NCI-H1105 treated with DMSO at 0.1 percent for 48 hours (cell line): ENCODE data around the gene PLEKHG3.

Experiments
- DNase-seq: peaks from one replicate; lab custom pipeline; 2025; lab: John Stamatoyannopoulos, UW

Gene PLEKHG3

DNA sequence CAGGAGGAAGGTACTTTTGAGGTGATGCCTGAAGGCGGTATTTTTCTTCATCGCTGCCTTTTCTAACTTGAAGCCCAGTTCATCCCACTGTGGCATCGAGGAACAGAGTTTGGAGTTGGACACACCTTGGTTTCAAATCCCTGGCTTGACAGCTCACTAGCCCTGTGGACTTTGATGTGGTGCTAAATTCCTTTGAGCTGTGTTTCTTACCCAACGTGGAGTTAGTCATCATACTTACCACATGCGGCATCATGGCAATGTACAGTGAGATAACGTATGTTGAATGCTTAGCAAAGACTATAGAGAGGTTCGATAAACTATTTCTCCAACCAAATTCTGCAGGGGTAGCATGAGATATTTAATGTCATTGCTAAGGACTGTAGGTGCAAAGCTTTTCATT lies 3.4 kb downstream of the PLEKHG3 start:
- no peak for DNase-seq

DNA sequence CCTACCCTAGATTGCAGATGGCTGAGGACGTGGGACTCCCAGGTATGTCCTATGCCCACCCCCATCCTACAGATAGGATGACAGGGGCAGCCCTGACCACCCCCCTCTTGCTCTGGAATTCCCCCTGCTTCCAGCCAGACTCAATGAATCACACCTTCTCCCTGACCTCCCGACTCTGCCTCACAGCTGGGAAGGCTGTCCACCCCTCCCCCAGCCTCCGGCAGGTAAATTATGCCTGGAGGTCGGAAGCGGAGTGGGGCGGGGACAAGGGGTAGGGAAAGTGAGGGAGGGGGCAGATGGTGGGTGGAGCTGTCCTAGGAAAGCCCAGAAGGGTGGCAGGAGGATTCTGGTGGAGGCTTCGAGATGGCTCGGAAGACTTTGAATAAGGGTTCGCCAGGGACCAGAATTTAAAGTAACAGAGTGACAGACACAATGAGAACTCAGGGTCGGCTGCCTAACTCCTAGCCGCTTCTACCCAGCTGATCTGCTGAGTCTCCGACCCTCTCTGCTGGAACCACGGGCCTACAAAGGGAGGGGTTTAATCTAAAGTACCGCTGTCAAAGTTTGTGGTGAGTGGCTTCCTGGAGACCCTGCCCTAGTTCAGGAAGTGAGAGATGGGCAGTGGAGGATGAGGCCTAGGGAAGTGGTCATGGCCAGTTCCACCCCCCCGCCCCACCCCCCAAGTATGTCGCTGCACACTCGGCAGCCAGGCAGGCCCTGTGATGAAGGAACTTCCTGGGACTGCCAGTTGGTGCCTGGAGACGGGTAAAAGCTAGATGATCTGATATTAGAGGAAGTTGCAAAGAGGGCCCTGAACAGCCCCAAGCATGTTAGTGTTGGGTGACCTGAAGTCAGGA lies 4.2 kb downstream of the PLEKHG3 start:
- DNase-seq: no peak

DNA sequence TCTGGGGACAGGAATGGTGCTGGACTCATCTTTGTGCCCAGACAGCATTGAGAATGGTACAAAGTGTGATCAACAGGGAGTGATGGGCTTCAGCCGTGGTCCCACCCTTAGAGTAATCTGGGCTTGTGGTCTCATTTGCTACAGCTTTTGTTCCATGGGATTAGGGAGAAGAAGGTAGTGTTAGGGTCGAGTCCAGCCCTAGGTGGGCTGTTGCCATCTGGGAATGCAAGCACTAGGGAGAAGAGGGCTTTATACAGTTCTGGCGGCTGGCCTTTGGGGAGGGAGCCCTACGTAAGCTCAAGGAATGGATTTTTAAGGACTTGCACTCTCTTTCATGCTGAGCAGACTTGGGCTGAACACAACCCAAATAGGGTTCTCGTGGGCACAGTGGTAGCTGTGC lies 4.9 kb downstream of the PLEKHG3 start:
- no peak for DNase-seq

DNA sequence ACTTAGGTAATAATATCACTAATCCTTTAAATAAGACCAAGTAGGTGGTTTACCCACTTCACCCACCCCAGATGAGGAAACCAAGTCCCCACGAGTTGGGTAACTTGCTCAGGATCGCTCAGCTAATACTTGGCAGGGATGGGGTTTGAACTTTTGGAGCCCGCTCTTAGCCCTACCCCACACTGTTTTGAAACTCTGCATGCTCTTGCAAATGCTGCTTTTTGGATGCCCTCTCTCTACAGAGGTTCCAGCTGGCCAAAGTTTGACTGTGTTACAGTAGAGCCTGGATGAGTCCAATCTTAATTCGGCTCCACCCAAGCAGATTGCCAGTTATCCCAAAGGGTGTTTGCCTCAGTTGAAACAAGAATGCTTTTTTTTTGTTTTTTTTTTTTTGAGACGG lies 6.8 kb downstream of the PLEKHG3 start:
- DNase-seq: no peak

DNA sequence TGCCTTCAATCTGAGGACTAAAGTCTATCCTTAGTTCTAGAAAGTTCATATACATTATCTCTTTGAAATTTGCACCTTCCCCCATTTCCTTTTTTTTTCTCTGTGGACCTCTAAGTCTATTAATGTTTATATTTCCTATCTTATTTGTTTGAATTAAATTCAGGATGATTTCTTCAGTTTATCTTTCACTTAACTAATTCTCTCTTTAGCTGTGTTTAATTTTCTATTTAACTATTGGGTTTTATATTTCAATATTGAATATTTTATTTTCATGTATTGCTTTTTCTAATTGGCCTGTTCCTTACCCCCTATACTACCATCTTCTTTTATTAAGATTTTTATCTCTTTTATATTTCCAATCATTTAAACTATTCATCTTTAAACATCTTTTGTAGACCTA lies 9.5 kb downstream of the PLEKHG3 start:
- DNase-seq: no peak

DNA sequence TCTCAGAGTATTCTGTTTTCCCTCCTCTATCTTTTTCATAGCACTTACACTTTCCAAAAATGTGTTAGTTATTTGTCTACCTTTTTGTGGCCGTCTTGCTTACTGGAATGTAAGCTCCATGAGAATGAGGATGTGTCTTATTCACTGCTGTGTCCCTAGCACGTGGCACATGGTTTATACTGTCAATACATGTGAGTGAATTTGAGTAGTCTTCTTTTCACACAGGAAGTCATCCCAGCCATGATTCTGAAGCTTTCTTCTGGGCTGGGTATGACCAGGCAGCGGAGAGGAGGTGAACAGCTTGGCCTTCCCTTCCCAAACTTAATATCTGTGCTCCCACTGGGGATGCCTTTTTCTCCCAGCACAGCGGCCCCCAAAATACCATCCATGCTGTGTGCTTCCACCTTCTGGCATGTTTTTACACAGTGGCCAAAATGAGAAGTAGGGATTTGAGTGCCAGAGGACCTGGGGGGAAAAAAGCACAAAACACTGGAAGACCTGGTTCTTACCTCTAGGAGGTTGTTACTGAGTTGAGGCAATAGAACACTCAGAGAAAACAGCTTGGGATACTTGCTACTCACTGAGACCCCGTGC lies 10.3 kb downstream of the PLEKHG3 start:
- no peak for DNase-seq

DNA sequence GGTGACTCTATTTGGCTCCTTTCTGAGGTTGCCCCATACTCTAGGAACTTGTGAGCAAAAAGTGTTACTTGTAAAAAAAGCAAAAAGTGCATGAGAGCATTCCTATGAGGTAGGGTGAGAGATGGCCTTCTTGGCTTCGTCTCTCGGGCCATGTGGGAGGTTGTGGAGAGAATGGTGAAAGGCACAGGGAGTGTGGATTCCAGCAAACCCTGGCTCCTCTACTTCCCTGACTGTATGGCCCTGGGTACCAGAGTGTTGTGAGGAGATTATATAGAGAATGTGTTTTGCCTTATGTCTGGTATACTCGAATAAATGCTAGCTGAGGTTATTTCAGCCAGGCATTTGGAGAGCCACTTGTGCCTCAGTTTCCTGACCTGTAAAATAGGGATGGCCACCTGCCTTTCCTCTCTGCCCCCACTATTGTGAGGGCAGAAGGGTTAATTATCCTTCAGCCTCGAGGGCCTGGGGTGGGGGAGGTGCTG lies 11.0 kb downstream of the PLEKHG3 start:
- no peak for DNase-seq

DNA sequence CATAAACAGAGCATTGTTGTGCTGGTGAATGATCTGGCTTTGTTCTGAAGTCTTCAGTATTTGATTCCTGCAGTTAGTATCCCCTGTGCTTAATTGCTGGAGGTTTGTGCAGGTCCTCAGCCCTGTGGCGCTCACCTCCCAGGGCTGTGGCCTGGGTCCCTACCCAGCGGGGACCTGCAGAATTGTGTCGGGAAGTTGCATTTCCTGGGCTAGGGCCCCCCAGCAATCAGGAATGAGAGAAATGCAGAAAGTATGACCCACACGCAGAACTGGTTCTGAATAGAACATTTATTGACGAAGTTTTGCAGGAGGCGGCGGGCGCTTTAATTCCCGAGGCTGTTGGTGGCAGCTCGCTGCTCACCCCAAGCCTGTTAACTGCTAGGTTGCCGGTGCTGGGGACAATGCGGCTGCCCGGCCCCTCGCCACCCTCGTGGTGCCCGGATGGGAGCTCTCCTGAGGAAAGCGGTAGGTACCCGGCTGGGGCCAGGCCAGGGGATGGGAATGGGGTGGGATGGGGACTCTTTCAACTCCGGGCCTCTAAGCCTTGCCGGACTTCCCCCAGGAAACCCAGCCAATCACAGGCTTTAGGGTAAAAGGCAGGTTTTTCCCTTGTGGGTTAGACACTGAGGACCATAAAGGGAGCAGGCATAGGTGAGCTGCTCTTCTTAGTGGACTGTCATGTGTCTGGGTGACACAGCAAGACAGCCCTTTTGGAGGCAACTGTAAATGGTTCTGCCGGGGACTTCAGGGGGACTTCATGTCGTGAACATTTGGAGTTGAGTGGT lies 11.6 kb downstream of the PLEKHG3 start:
- no peak for DNase-seq

DNA sequence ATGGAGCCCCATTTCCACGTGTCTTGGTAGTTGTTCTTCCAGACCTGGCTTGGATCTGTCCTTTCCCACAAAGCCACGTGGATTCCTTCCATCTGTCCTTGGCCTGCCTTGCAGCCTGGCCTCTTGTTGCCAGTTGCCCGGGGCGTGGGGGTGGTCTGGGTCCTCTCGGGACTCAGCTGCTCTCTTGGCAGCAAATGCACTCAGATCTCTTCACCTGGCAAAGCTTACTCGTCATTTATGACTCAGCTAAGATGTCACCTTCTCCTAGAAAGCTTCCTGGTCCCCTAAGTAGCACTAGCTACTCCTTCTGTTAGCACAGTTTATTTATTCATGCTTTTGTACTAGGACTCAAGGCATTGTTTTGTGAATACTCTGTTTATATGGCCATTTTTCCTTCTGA lies 13.6 kb downstream of the PLEKHG3 start:
- DNase-seq: no peak

DNA sequence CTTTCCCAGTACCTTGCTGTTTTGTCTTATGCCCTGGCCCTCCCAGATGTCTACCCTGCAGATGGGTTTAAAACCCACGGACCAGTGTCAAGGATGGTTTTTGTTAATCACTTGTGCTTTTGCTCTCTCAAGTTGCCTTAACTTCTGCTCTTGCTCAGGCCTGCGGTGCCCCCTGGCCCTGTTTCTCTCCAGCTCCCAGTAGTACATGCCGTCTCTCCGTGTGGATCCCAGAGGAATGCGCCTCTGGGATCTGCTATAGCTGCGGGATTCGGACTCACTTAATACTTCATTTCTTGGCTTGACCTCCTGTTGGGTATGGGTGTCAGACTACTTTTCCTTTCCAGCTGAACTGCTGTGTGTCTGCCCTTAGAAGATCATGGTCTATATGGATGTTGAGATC lies 14.5 kb downstream of the PLEKHG3 start:
- DNase-seq: no peak

DNA sequence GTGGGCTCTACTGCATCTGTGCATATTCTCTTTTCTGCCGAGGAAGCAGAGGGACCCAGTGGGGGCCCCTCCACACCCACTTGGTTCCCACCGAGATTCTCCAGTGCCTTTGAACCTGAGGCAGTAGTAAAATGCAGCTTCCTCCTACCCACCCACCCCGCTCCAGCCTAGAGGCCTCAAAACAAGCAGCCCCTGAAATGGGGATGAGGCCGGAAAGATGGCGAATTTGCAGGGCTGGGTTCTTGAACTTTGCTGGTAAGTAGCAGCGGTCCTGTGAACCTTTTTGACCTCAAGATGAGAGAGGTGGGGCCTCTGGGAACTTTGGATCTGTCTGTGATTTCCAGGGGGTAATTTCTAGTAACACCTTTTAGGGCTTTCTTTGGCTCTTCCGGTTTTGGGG lies 15.4 kb downstream of the PLEKHG3 start:
- DNase-seq: no peak

DNA sequence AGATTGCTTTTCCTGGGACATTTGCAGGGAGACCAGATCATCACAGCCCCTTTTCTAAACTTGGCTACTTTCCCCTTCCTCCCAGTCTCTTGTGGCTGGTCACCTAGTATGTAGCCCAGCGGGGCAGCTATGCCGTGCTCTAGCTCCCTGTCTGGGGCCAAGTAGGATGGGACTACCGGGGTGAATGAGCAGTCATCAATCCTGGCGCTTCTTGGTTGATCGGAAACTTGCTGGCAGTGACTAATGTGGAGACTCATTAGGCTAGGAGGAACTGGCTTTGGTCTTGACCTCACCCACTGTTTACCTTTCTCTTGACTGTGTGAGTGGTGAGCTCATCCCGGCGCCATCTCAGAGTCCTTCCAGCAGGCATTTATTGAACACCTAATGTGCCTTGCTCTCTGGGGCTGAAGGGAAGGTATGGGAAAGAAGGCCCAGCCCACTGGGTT lies 15.9 kb downstream of the PLEKHG3 start:
- DNase-seq: no peak

DNA sequence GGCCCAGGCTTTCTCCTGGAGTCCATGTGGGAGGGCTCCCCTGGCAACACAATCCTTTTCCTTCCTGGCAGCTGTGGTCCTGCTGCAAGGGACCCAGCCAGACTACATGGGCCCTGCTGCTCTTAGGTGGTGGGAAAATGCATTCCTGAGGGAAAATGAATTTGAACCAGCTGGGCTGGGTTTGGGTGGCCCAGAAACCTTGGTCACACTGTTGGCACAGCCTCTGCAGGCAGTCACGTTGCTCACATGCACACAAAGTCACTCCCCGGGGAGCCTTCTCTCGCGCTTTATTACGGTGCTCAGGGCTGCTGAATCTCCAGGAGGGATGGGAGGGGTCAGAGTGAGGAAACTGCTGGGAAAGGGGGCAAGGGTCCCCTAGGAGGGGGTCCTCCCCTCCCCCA lies 17.2 kb downstream of the PLEKHG3 start:
- DNase-seq: no peak

DNA sequence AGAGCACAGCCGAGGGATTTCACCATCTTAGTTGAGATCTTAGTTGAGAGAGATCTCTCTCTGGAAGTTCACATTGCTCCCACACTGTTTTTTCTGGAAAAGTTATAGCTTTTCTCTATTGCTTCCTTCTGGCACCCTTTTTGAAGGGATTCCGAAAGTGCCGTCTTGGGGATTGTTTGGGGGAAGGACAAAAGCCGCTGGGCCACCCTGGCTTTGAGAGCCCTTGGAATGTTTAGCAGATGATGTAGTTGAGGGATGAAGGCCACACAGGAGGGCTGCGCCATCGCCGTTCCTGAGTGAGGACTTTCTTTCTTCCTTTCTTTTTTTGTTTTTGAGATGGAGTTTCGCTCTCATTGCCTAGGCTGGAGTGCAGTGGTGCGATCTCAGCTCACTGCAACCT lies 17.7 kb downstream of the PLEKHG3 start:
- DNase-seq: no peak

DNA sequence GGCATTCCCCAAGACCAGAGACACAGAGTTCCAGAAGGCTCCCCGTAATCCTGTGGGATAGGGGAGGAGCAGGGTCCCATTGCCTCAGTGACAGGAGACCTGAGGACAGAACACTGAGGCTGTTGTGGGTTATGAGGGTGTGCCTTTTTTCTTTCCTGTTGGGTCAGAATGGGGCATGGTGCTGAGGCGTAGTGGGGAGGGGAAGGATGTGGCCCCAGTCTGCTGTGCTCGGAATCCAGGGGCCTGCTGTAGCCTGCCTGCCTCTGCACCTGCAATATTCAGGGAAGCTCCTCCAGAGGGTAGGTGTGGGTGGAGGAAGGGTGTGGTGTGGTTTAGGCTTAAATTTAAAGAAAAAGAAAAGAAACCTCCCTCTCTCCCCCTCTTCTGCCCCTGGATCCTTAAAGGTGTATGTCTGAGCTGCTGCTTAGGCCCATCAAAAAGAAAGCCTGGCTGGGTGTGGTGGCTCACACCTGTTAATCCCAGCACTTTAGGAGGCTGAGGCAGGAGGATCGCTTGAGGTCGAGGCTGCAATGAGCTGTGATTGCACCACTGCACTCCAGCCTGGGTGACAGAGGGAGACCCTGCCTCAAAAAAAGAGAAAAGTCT lies 18.7 kb downstream of the PLEKHG3 start:
- no peak for DNase-seq

DNA sequence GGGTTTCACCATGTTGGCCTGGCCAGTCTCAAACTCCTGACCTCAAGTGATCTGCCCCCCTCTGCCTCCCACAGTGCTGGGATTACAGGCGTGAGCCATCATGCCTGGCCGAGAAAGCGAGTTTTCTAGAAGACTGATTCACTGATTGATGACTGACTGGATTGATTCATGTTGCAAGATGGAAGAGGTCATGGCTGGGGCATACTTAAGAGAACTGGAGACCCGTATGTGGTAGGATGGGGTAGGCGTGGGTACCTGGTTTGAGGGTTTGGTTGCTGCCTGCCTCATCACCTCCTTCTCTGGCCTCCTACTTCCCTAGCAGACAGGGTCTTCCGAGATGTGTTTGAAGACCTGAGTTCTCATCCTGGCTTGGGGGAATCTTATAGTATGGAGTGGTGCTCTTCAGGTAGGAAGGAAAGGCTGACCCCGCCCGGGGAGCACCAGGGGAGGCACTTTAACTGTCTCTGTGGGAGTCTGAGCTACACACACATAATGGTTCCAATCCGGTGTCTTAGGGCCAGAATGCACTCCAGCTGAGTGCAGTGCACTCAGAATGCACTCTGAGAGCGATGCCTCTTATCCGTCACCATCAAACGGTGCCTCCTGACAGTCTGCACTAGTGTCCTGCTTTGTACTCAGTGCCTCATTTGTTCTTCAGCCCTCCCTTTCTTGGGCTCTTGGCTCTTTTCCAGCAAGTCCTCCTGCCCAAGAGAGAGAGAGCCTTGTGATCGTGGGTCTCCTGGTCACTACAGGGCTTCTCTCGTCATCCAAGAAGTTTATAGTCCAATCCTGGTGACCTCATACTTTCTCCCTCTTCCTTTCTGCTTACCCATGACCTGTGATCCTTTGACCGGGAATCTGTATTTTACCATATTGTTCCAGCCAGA lies 19.7 kb downstream of the PLEKHG3 start:
- no peak for DNase-seq

DNA sequence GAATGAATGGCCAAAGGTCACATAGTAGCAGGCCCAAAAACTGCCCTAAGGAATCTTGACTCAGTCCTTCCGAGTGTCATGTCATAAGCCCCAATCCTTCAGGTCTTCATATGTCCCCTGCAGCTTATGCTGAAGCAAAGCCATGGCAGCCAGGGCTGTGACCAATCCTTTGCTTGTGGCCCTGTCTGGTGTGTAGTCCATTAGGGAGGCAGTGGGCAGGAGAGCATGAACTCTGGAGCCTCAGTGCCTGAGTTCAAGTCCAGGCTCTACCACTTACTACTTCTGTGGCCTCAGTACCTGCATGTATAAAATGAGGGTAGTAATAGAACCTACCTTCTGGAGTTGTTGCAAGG lies 20.3 kb downstream of the PLEKHG3 start:
- no peak for DNase-seq

DNA sequence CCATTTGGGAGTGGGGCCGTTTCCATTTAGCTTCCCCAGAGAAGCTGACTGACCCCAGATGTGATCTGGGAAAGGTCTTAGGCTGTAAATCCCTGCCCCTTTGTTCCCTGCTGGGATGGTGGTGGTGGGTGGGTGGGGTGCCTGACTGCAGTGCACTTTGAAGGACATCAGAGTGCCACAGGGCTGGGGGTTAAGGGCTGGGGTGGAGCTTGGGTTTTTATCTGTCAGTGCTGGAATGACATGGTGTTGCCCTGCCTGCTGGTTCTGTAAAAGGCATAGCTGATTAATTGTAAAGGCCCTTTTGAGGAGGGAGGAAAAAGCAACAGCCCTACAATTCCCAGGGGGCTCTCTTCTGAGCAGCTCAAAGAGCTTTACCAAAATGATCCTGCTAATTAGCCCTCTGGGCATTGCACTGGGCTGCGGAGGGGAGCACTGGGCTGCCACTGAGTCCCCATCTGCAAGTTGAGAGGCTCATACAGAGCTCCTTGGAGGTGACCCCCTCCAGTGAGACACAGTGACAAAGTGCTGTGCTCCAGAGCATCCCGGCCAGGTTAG lies 21.1 kb downstream of the PLEKHG3 start:
- DNase-seq: peak; percentile 13

DNA sequence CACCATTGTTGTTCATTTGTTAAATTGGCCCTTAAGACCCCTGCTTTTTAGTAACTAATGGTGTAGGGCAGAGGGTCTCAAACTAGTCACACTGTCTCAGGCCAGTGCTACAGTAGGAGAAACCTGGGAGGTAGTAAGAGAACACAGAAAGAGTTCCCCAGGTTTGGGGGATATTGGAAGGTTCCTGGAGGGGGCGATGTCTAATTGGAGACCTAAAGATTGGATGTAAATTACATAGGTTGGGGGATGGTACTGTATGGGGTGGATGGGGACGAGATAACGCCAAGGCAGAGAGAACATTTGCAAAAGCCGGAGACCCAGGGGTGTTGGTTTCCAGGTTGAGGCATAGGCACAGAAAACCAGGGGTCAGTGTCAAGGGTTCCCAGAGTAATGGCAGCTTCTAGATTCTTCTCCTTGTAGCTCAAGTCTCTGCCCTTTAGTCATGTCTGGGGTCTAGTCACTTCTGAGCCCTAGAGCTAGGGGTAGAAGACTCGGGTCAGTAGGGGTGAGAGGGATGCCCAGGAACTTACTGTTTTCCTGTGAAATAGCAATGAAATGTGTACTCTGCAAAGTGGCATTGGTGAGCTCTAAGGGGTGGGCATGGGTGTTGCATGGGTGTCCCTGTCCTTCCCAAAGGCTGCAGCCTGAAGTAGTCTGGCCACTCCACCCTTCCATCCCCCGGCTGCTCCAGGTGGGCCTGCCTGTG lies 21.8 kb downstream of the PLEKHG3 start:
- DNase-seq: no peak

DNA sequence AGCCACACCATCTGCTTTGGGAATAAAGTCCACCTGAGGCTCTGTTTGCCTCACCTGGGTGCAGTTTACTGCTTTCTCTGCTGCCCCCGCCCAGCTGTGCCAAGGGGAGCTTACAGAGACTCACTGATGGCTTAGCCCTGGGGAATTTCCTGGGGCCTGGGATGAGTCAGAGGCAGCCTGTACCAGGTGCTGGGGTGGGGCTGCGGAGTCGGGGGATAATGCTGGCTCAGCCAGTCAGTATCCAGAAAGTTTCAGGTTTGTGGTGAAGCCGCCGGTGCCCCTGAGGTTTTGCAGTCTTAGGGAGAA lies 22.3 kb downstream of the PLEKHG3 start:
- no peak for DNase-seq
